HepG2 (cell line): Measurements from ENCODE around the gene PIP4K2B. TPM values are rescaled to one million over a fixed set of nuclear protein-coding genes. Genes with fewer than 3 reads are reported as not detected.
A peak's percentile ranks its signal among the peaks of the same experiment; 100 is the strongest.

Source experiments
- ARID2 ChIP-seq: sonication (generic); formaldehyde crosslinking; IDR thresholded peaks from 2 replicates; pipeline ENCODE4 v1.8.1; 2022; ENCODE audit warnings: mild to moderate bottlenecking, missing genetic modification reagents, borderline replicate concordance
- CSRNP2 ChIP-seq: sonication (generic); formaldehyde crosslinking; conservative IDR thresholded peaks from 2 replicates; pipeline ENCODE4 v1.8.0; 2022; ENCODE audit warnings: low read depth, missing genetic modification reagents
- DNMT1 ChIP-seq: sonication (generic); formaldehyde crosslinking; IDR thresholded peaks from 2 replicates; pipeline ENCODE4 v1.5.1; 2020; ENCODE audit warnings: mild to moderate bottlenecking, missing genetic modification reagents
- IRX3 ChIP-seq: sonication (generic); formaldehyde crosslinking; IDR thresholded peaks from 2 replicates; pipeline ENCODE4 v1.8.1; 2023; ENCODE audit warnings: mild to moderate bottlenecking, low read depth, missing genetic modification reagents, borderline replicate concordance
- NFYC ChIP-seq: IDR thresholded peaks from 2 replicates; pipeline ENCODE4 v1.6.1; 2016; ENCODE audit warnings: missing genetic modification reagents, missing compliant biosample characterization
- SMAD9 ChIP-seq: sonication (generic); formaldehyde crosslinking; IDR thresholded peaks from 2 replicates; pipeline ENCODE4 v1.5.1; 2020; ENCODE audit warnings: mild to moderate bottlenecking, missing genetic modification reagents
- ZBTB34 ChIP-seq: sonication (generic); formaldehyde crosslinking; IDR thresholded peaks from 2 replicates; pipeline ENCODE4 v1.8.0; 2022; ENCODE audit warnings: mild to moderate bottlenecking, missing genetic modification reagents
- ZFYVE20 ChIP-seq: sonication (generic); formaldehyde crosslinking; IDR thresholded peaks from 2 replicates; pipeline ENCODE4 v1.8.0; 2023; ENCODE audit warnings: low read depth, mild to moderate bottlenecking, moderate library complexity, missing genetic modification reagents, borderline replicate concordance
- ZGPAT ChIP-seq: IDR thresholded peaks from 2 replicates; pipeline ENCODE4 v1.6.1; 2016; ENCODE audit warnings: mild to moderate bottlenecking
- ZNF318 ChIP-seq: sonication (generic); formaldehyde crosslinking; IDR thresholded peaks from 2 replicates; pipeline ENCODE4 v1.4.0; 2020; ENCODE audit warnings: mild to moderate bottlenecking, missing genetic modification reagents
- ZNF547 ChIP-seq: sonication (generic); formaldehyde crosslinking; IDR thresholded peaks from 2 replicates; pipeline ENCODE4 v1.5.1; 2020; ENCODE audit warnings: mild to moderate bottlenecking, missing genetic modification reagents
- ZNF75D ChIP-seq: sonication (generic); formaldehyde crosslinking; IDR thresholded peaks from 2 replicates; pipeline ENCODE4 v1.8.1; 2023; ENCODE audit warnings: missing genetic modification reagents, mild to moderate bottlenecking, borderline replicate concordance
- polyA plus RNA-seq, 8 experiments: library from polyadenylated mRNA; depleted of rRNA in 3 of 8; stranded (reverse) in 7 of 8; unstranded in 1 of 8; fragments of >200 nt; fragmentation: Illumina TruSeq in 4 of 8; extraction: Trizol in 4 of 8; gene quantifications; 2 replicates each; pipeline versions ENCODE4 v1.2.1 to v1.2.3, GENCODE V29; 2011 to 2016; ENCODE audit warnings: low read depth in 4 of 8, missing spikeins in 1 of 8, mixed read lengths in 1 of 8; ENCODE audit not compliant: insufficient read depth in 1 of 8
- total RNA-seq, 5 experiments: library from RNA; depleted of rRNA; stranded (reverse); fragments of >200 nt; fragmentation: Illumina TruSeq; extraction: Trizol; gene quantifications; 2 replicates each; pipeline ENCODE4 v1.2.3, GENCODE V29; 2016; ENCODE audit warnings: low read depth in 1 of 5

Gene PIP4K2B
- total and polyA plus RNA-seq, 2 of the 13 experiments (the other 11 are each of a cell fraction or from before 2014, with no cell fraction given): 20.4 to 54.0 TPM

- peak; percentile 13; the same call in 1 of the 2 replicates for TF ChIP-seq ZNF318 (CRISPR knock-in tag)
- no peak for TF ChIP-seq ZBTB34 (CRISPR knock-in tag)
- TF ChIP-seq CSRNP2 (CRISPR knock-in tag): peak; percentile 76; the same call in 1 of the 2 replicates
- 0 out of 2 replicates have a peak, but pooled peaks have one; percentile 68 for TF ChIP-seq IRX3 (CRISPR knock-in tag)
- TF ChIP-seq ARID2 (CRISPR knock-in tag): peak; percentile 76
- peak; percentile 46 for TF ChIP-seq NFYC (CRISPR knock-in tag)
- TF ChIP-seq ZFYVE20 (CRISPR knock-in tag): no peak
- 0 out of 2 replicates have a peak, but pooled peaks have one; percentile 23 for TF ChIP-seq DNMT1 (CRISPR knock-in tag)
- peak; percentile 85; the same call in 1 of the 2 replicates for TF ChIP-seq ZGPAT (CRISPR knock-in tag)
- TF ChIP-seq ZNF547: peak; percentile 95
- no peak for TF ChIP-seq ZNF75D (CRISPR knock-in tag)
- TF ChIP-seq SMAD9 (CRISPR knock-in tag): no peak
Observed at GRCh38 chr17:38749223-38750043, 49.9 kb downstream of the PIP4K2B start (continued).
